HG03097 (cell line): Measurements from ENCODE around the gene BANP.
"Not testable (repeated sequence)": the region's sequence is repeated elsewhere in the genome, so short reads cannot be mapped to it uniquely, and the experiment has no call there.

ENCODE experiments used
- ATAC-seq: cut with Tn5 transposase; IDR thresholded peaks from one replicate; pipeline ENCODE4 v1.9.1; 2021; ENCODE audit not compliant: unreplicated experiment, low FRiP score

Gene BANP

DNA sequence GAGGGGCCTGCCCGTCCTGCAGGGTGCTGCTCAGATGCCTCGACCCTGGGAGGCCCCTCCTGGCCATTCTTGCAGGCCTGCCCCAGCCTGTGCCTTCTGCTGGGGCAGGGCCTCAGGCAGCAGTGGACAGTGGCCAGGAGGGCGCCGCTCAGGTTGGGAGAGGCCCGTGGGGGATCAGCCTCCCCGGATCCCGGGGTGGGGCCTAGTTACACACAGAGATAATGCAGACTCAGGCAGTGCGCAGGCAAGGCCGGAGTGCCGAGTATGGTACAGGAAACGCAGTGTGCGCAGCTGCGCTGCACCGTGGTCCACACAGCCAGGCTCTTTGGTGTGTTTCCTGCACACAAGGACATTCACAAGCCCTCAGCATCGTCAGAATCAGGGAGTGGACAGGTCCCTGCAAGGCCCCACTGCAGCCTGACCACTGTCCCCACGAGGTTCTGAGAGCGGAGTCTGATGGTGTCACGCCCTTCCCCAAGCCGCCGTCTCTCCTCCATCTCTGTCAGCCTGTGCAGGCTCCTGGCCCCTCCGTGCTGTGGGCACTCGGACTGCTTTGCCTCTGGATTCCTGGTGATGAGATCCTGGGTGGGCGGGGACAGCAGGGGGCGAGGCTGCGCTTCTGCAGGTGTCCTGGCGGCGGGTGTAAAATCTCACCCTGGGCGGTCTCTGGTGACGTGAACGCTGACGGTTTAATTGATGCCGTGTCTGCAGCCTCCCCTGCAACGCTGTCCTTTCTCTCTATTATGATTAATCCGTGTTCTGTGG lies 141.7 kb downstream of the BANP start:
- ATAC-seq = not testable (repeated sequence)

DNA sequence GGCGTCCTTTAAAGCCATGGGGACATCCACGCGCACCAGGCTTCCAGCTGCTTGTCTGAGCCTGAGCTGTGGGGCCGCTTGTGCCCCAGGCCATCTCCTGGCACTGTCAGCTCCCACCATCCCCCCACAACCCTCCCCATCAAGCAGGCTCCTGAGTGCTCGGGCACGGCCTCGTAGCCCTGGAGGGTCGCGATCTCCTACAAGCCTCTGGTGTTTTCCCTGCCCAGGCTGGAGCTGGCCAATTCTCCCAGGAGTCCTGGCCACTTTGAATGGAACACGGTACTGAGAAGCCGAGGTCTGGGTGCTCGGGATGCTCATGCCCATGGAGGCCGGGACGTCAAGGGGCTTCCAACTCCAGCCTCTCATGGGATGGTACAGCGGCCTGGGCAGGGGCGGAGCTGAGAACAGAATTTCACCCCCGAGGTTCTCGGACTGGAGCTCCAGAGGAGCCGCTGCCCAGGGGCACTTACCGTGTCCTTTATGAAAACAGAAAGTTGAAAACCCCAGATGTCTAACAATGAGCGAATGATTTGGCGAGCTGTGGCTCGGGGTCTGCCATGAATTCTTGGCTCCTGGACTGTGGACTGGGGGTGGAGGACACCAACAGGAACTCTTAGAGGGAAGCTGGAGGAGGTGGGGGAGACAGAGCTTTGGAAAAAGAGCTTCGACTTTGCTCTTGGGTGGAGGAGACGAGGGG lies 142.5 kb downstream of the BANP start:
- not testable (repeated sequence) for ATAC-seq

DNA sequence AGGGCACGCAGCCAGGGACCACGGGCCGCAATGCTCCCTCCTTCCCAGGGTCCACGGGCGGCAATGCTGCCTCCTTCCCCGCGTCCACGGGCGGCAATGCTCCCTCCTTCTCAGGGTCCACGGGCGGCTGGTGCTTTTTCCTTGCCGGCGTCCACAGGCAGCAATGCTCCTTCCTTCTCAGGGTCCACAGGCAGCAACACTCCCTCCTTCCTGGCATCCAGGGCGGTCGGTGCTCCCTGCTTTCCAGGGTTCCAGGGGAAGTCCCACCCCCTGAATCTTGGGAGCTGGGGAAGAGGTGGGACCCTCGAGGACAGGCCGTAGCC lies 143.0 kb downstream of the BANP start:
- ATAC-seq = not testable (repeated sequence)

DNA sequence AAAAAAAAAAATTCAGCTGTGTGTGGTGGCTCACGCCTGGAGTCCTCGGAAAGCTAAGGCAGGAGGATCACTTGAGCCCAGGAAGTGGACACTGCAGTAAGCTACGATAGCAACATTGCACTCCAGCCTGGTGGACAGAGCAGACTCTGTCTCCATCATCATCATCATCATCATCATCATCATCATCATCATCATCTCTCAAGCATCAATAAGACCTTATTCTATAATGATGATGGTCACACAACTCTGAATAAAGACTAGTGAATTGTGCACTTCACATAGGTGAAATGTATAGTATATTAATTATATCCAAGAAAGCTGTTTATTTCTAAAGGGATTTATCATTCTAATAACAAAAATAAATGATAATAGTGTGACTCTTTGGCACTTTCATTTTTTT lies 143.7 kb downstream of the BANP start:
- ATAC-seq = not testable (repeated sequence)

DNA sequence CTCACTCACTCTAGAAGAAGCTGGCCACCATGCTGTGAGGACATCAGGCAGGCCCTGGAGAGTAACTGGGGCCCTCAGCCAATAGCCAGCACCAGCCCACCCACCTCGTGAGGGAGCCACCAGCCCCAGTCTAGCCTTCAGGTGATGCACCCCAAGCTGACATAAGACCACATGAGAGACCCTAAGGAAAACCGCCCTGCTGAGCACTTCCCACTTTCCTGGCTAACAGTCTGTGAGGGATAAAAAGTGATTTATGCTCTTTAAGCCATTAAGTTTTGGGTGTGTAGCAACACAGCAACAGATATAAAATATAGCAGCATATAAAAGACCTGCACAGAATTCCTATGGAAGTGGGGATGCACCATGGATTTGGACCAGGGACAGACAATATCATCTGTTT lies 145.4 kb downstream of the BANP start:
- ATAC-seq = not testable (repeated sequence)

DNA sequence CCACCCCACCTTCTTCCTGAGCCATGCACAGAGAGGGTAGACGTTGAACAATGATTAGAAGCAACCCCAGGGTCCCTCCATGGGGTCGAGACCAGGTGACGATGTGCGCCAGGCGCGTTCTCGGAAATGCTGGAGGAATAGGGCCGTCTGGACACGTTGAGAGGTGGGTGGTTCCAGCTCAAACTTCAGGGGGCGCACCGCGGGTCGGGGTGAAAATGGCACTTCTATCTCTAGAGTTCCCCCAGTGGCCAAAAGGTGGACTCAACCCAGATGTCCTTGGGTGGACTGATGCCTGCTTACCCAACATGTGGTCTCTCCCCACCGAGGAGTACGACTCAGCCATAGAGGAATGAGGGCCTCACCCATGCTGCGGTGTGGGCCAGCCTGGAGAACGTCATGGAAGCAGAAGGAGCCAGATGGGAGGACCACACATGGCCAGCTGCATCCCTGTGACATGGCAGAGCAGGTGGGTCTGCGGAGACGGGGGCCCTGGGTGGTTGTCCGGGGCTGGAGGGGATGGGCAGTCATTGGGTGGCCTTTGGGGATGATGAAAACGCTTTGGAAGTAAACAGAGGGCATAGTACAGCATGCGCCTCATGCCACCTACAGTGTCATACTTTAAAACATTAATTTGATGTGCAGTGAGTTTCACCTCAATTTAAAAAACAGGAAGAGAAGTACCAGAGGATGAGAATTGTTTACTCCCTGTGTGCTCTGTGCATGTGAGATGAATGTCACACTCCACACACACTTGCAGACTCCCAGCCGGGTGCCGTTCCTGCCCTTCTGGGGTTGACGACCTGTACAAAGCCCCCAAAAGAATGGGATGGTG lies 147.7 kb downstream of the BANP start:
- not testable (repeated sequence) for ATAC-seq

DNA sequence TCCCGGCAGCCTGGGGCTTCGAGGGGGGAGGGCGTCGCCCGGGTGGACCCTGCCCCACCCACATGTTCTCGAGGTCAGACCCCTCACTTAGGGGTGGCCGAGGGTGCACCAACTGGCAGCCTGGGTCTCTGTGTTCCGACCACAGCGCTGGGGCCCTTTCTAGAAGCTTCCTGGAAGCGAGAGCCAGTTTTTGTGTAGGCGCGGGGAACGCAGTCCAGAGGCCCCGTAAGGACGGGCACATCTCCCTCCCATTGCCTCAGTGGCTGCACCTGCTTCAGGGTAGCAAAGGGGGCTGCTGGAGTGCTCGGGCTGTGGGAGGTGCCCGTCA lies 148.3 kb downstream of the BANP start:
- no peak for ATAC-seq

DNA sequence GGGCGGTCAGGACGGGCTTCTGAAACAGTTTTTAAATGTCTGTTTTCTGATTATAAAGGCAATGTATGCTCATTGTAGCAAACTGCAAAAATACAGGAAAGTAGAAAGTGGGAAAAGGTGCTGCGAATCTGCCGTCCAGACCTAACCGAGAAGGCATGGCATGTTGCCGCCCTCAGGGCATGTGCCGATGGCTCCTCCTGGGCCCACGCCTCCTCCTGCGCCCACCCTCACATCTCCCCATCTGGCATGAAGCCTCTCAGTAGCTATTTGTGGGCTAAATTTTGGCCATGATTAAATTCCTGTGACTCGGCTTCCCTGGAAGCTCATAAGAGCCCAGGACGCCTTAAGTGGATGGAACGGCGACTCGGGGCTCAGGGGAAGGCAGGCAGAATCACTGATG lies 148.7 kb downstream of the BANP start:
- ATAC-seq = not testable (repeated sequence)

DNA sequence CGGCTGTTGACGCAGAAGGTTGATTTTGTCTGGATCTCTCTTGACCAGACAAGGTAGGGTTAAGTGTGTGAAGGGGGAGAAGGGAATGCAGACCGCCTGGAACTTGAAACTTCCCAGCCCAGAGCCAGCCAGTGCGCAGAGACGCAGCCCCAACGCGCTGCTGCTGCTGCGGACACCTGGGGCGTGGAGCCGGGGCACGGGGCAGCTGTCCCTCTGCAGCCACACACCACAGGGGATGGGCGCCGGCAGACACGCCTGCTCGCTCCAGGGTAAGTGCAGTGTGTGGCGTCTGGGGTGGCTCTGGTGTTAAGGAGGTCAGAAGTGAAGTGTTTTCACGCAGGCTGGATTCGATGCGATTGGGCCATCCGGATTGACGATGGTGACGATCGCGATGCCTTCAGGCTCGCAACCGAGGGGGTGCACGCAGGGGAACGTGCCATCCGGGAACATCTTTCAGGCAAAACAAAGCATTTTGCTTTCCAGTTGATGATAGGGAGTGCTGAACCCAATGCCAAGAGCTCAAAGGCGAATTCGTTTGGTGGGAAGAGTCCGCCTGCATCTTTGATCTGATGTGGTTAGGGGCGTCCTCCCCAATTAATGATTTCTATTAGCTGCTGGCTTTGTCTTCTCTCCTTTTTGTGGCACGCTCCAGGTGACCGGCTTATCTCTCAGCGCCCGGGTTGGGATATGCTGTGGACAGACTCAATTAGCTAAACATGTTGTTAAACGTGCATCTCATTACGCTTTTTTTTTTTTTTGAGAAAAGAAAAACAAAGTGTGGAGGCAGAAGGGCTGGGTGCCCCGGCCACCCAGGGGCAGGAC lies 149.8 kb downstream of the BANP start:
- ATAC-seq = not testable (repeated sequence)

DNA sequence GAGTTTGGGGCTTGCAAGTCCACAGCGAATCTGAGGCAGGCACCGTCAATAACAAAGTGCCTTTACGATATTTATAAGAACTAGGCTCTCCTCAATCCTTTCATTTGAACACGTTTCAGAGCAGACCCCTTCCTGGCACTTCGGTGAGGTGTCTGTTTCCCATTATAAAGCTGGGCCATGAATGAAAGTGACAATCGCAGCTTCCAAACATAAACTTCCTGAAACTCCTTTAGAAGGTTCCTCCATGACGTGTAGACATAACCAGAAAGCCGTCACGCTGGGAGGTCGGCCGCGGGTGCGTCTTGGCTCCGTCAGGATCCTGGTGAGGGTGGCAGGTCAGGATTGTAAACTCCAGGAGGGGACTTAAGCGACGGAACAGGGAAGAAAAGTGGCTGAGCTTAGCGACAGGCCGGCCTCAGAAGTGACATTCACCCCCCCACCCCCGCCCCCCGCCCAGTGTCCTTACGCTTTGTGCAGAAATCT lies 150.4 kb downstream of the BANP start:
- ATAC-seq = not testable (repeated sequence)

DNA sequence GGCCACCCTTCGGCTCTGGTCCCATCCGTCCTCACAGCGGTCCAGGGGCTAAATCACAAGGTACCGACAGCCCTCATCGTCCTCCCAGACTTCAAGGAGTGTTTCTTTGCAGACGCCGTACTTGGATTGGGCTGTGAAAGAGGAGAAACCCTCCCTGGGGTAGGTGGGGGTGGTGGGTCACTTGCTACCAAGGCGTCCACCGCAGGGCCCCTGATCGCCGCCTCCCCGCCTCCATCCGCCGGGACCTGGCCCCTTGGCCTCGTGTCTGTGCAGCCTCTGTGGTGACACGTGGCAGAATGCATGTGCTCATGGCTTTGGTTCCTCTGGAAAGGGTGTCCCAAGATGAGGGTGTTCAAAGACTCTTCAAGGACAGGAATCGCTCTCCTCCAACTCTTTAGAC lies 151.4 kb downstream of the BANP start:
- ATAC-seq = no peak

DNA sequence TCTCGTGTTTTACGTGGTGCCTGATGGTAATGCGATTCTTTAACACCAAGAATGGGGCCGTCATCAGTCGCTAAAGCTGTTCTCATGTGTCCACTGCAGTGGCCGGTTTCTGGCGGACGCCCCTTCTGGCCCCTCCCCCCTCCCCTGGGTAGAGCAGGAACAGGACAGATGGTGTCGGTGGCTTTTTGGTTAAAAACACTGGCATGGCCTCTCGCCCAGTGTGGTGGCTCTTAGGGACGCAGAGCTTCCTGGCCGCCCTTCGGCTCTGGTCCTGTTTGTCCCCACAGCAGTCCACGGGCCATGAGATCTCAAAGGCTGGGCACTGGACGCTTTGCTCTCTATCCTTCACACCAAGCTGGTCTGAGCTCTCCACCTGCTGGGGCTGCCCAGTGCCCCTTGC lies 151.8 kb downstream of the BANP start:
- ATAC-seq = no peak

DNA sequence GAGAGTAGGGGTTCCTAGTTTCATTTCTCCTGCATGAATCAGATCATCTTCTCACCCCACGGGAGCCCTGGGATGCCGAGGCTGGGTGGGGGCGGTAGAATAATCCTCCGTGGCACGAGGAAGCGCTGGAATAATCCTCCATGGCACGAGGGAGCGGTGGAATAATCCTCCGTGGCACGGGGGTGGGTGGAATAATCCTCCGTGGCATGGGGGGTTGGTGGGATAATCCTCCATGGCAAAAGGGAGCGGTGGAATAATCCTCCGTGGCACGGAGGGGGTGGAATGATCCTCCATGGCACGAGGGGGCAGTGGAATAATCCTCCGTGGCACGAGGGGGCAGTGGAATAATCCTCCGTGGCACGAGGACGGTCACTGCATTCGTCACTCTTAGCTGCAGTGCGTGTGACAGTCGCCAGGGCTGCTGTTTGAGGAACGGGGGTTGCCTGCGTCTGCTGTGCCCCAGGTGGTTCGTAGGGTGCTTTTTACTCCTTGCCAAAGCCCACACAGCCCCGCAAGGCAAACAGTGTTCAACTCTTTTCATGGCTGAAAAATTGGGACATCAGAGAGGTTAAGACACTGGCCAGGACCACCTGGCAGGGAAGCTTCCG lies 152.5 kb downstream of the BANP start:
- no peak for ATAC-seq

DNA sequence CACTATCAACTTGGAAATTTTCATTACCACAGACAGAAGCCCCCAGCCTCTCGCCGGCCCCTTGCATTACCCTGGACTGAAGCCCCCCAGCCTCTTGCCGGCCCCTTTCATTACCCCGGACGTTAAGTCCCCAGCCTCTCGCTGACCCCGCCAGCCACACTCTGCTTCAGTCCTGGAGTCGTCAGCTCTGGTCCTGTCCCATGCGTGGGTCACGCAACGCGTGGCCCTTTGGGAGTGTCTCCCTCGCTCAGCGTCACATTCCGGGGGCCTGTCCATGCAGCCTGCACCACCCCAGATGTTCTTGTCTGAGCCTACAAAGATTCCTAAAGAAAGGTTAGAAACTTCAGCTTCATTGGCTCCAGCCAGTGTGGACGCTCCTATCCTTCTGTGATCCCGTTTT lies 153.1 kb downstream of the BANP start:
- not testable (repeated sequence) for ATAC-seq

DNA sequence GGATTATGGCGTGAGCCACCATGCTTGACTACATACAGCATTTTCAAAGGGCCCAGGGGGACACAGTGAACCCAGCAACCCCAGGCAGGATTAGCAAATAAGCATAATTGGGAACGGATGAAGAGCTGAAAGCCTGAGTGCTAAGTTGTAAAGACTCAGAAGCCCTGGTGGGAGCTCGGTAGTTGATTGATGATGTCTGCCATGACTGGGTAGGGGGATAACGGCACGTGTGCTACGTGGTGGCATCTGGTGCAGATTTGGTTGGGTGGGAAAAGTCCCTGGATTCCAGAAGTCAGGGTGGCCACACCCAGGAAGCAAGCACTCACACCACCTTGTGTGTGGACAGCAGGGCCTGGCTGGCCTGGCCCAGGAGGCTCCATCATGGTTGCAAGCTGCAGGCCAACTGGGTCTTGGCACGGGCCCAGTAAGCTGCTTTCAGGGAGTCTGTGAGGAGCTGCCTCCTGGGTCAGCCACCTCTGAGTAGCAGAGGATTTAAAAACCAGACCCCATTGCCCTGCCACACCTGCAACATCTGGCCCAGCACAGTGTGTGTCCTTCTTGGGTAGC lies 154.4 kb downstream of the BANP start:
- not testable (repeated sequence) for ATAC-seq

DNA sequence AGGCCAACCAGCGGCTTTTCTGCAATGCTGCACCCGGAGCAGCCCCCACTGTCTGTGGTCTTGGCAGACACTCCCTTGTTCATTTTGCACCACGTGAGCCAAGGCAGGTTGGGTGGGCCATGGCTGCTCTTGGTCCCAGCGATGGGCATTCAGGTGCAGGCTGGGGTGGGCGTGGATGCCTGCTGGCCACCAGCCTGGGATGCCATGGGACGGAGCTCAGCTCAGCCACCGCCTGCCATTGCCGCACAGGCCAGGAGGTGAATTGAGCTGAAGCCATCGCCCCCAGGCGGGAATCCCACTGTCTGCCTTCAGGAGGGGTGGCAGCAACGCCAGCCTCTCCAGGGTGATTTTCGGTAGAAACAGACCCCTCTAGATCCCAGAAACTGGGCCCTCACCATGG lies 155.3 kb downstream of the BANP start:
- ATAC-seq = not testable (repeated sequence)

DNA sequence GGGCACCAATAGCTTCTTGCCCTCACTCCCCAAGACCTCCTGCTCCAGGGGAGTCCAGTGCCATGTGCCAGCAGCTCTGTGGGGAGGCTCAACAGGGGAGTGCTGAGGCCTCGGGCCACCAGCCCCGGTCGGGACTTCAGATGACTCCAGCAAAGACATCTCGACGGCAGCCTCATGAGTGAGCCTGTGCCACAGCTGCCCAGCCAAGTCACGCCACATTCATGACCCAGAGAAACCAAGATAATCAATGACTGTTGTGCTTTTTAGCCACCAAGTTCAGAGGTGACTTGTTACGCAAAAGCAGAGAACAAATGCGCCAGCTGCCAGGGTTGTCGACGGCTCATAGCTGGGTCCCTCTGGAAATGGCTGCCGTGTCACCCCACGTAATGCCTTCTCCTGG lies 157.5 kb downstream of the BANP start:
- ATAC-seq = no peak

DNA sequence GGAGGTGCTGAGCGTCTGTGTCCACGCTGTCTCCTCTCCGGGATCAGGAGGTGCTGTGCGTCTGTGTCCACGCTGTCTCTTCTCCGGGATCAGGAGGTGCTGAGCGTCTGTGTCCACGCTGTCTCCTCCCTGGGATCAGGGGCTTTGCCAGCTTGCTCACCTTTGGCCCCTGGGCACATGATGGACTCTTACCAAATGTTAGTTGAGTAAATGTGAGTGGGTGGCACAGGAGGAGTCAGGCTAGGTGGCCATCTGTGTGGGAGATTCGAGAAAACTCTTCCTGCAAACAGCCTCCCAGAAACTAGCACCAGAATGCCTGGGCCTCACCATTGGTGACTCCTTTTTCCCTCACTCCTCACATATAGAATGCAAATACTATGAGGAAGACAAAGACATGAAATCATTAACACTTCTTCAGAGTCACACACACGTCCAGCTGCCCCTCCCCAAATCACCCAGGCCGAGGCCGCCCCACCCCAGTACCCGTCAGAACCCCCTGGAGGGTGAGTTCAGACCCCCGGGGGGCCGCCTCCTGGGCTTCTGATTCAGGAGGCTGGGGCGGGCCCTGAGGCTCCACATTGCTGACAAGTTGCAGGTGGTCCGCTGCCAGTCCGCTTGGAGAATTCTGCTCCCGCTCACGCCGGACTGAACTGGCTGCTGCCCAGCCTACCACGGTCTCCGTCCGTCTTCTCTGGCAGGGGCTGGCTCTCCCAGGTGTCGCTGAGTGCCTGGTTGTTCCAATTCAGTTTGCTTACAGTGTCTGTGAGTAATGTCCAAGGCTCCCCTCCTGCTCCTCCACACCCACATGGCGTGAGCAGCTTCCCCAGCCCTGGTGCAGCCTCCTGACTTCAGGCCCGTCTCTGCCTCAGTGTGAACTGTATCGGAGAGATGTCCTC lies 158.7 kb downstream of the BANP start:
- not testable (repeated sequence) for ATAC-seq
